ENCODE results near the gene JUN. TPM values are rescaled to one million over a fixed set of nuclear protein-coding genes. Genes with fewer than 3 reads are reported as not detected.

The JUN gene
- total and polyA plus RNA-seq, 2 experiments from 2014 or later, result 23.3 to 28.5 TPM

GRCh38 chr1:58816072-58816746 is 32.4 kb upstream of the JUN start:
- no peak overlapping the region; the same call in 1 of the 2 replicates for H3K27ac Mint-ChIP-seq
- H3K27me3 Mint-ChIP-seq (ENCODE audit: insufficient read depth, low read depth, poor library complexity), result peaks cover 24% of the 10 kb centered on the region
- peak overlapping the region; percentile 80 for H3K4me3 Mint-ChIP-seq
- Histone ChIP-seq H4K20me1 (replicated peaks; ENCODE audit: insufficient read depth) (no peaks in the 10 kb centered on the region), H3K4me2 (peak overlapping the region; percentile 79), H3K4me1 (ENCODE audit: insufficient read depth) (peaks cover 22% of the 10 kb centered on the region), H3F3A (replicated peaks; ENCODE audit: low read depth) (peaks cover 13% of the 10 kb centered on the region), H3K9me2 (ENCODE audit: insufficient read depth) (0 out of 2 replicates have a peak, but pooled peaks cover 5% of the 10 kb centered on the region), H3K79me2 (replicated peaks; ENCODE audit: insufficient read depth) (no peaks in the 10 kb centered on the region), H3K27me3 (ENCODE audit: insufficient read depth) (peaks cover 24% of the 10 kb centered on the region), H3K4me3 (peak overlapping the region; percentile 55), H3K36me3 (ENCODE audit: insufficient read depth) (no peaks in the 10 kb centered on the region), H2AFZ (peak overlapping the region; percentile 99), H3K27ac (ENCODE audit: low read depth) (peak overlapping the region; percentile 50; the same call in 1 of the 2 replicates)
- DNase-seq (ENCODE audit: low spot score) (peak; percentile 87), ATAC-seq (peak; percentile 73)
- no peak for TF ChIP-seq JUNB (IDR thresholded peaks at IDR 0.05; ENCODE audit: unreplicated experiment)
- peak; percentile 41; the same call in 1 of the 2 replicates for TF ChIP-seq POLR2AphosphoS5 (IDR thresholded peaks at IDR 0.05; ENCODE audit: low read depth)
- peak in 1 of 2 experiments; percentile 24; a peak in 1 of 4 replicates for TF ChIP-seq CTCF (conservative IDR thresholded peaks at IDR 0.05; ENCODE audit: low read depth in 2 of 2)
- H3K4me1 Mint-ChIP-seq, result peaks cover 21% of the 10 kb centered on the region
- no peaks in the 10 kb centered on the region for H3K36me3 Mint-ChIP-seq (ENCODE audit: low read depth)
- no peaks in the 10 kb centered on the region for H3K9me3 Mint-ChIP-seq

- no peaks in the 10 kb centered on the region for H4K20me1 ChIP-seq (replicated peaks; ENCODE audit: insufficient read depth)
- peaks cover 24% of the 10 kb centered on the region for H3K27me3 ChIP-seq (ENCODE audit: insufficient read depth)
- ATAC-seq (peak; percentile 31), DNase-seq (ENCODE audit: low spot score) (peak; percentile 55)
- H3F3A ChIP-seq (replicated peaks; ENCODE audit: low read depth), result peaks cover 13% of the 10 kb centered on the region
- Mint-ChIP-seq H3K4me1 (peaks cover 21% of the 10 kb centered on the region), H3K27ac (no peak overlapping the region), H3K4me3 (peak overlapping the region; percentile 80), H3K27me3 (ENCODE audit: insufficient read depth, low read depth, poor library complexity) (peaks cover 24% of the 10 kb centered on the region), H3K36me3 (ENCODE audit: low read depth) (no peaks in the 10 kb centered on the region), H3K9me3 (no peaks in the 10 kb centered on the region)
- peak overlapping the region; percentile 79 for H3K4me2 ChIP-seq
- 0 out of 2 replicates have a peak, but pooled peaks cover 5% of the 10 kb centered on the region for H3K9me2 ChIP-seq (ENCODE audit: insufficient read depth)
- H3K36me3 ChIP-seq (ENCODE audit: insufficient read depth), result no peaks in the 10 kb centered on the region
- peak overlapping the region; percentile 67; the same call in 1 of the 2 replicates for H2AFZ ChIP-seq
- no peak overlapping the region; the same call in 1 of the 2 replicates for H3K27ac ChIP-seq (ENCODE audit: low read depth)
- H3K4me3 ChIP-seq, result peak overlapping the region; percentile 55
- H3K4me1 ChIP-seq (ENCODE audit: insufficient read depth), result peaks cover 22% of the 10 kb centered on the region
- no peaks in the 10 kb centered on the region for H3K79me2 ChIP-seq (replicated peaks; ENCODE audit: insufficient read depth)
- TF ChIP-seq EZH2 (IDR thresholded peaks at IDR 0.05; ENCODE audit: low read depth, unreplicated experiment) (no peak), EZH2phosphoT487 (IDR thresholded peaks at IDR 0.05; ENCODE audit: unreplicated experiment) (no peak), POLR2AphosphoS5 (IDR thresholded peaks at IDR 0.05; ENCODE audit: low read depth) (no peak), STAT1 (IDR thresholded peaks at IDR 0.05; ENCODE audit: unreplicated experiment) (no peak), NANOG (IDR thresholded peaks at IDR 0.05; ENCODE audit: borderline replicate concordance) (no peak)
- TF ChIP-seq, protein P1, sequence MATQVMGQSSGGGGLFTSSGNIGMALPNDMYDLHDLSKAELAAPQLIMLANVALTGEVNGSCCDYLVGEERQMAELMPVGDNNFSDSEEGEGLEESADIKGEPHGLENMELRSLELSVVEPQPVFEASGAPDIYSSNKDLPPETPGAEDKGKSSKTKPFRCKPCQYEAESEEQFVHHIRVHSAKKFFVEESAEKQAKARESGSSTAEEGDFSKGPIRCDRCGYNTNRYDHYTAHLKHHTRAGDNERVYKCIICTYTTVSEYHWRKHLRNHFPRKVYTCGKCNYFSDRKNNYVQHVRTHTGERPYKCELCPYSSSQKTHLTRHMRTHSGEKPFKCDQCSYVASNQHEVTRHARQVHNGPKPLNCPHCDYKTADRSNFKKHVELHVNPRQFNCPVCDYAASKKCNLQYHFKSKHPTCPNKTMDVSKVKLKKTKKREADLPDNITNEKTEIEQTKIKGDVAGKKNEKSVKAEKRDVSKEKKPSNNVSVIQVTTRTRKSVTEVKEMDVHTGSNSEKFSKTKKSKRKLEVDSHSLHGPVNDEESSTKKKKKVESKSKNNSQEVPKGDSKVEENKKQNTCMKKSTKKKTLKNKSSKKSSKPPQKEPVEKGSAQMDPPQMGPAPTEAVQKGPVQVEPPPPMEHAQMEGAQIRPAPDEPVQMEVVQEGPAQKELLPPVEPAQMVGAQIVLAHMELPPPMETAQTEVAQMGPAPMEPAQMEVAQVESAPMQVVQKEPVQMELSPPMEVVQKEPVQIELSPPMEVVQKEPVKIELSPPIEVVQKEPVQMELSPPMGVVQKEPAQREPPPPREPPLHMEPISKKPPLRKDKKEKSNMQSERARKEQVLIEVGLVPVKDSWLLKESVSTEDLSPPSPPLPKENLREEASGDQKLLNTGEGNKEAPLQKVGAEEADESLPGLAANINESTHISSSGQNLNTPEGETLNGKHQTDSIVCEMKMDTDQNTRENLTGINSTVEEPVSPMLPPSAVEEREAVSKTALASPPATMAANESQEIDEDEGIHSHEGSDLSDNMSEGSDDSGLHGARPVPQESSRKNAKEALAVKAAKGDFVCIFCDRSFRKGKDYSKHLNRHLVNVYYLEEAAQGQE (IDR thresholded peaks at IDR 0.05; ENCODE audit: unreplicated experiment), result no peak
- TF ChIP-seq, protein P2, sequence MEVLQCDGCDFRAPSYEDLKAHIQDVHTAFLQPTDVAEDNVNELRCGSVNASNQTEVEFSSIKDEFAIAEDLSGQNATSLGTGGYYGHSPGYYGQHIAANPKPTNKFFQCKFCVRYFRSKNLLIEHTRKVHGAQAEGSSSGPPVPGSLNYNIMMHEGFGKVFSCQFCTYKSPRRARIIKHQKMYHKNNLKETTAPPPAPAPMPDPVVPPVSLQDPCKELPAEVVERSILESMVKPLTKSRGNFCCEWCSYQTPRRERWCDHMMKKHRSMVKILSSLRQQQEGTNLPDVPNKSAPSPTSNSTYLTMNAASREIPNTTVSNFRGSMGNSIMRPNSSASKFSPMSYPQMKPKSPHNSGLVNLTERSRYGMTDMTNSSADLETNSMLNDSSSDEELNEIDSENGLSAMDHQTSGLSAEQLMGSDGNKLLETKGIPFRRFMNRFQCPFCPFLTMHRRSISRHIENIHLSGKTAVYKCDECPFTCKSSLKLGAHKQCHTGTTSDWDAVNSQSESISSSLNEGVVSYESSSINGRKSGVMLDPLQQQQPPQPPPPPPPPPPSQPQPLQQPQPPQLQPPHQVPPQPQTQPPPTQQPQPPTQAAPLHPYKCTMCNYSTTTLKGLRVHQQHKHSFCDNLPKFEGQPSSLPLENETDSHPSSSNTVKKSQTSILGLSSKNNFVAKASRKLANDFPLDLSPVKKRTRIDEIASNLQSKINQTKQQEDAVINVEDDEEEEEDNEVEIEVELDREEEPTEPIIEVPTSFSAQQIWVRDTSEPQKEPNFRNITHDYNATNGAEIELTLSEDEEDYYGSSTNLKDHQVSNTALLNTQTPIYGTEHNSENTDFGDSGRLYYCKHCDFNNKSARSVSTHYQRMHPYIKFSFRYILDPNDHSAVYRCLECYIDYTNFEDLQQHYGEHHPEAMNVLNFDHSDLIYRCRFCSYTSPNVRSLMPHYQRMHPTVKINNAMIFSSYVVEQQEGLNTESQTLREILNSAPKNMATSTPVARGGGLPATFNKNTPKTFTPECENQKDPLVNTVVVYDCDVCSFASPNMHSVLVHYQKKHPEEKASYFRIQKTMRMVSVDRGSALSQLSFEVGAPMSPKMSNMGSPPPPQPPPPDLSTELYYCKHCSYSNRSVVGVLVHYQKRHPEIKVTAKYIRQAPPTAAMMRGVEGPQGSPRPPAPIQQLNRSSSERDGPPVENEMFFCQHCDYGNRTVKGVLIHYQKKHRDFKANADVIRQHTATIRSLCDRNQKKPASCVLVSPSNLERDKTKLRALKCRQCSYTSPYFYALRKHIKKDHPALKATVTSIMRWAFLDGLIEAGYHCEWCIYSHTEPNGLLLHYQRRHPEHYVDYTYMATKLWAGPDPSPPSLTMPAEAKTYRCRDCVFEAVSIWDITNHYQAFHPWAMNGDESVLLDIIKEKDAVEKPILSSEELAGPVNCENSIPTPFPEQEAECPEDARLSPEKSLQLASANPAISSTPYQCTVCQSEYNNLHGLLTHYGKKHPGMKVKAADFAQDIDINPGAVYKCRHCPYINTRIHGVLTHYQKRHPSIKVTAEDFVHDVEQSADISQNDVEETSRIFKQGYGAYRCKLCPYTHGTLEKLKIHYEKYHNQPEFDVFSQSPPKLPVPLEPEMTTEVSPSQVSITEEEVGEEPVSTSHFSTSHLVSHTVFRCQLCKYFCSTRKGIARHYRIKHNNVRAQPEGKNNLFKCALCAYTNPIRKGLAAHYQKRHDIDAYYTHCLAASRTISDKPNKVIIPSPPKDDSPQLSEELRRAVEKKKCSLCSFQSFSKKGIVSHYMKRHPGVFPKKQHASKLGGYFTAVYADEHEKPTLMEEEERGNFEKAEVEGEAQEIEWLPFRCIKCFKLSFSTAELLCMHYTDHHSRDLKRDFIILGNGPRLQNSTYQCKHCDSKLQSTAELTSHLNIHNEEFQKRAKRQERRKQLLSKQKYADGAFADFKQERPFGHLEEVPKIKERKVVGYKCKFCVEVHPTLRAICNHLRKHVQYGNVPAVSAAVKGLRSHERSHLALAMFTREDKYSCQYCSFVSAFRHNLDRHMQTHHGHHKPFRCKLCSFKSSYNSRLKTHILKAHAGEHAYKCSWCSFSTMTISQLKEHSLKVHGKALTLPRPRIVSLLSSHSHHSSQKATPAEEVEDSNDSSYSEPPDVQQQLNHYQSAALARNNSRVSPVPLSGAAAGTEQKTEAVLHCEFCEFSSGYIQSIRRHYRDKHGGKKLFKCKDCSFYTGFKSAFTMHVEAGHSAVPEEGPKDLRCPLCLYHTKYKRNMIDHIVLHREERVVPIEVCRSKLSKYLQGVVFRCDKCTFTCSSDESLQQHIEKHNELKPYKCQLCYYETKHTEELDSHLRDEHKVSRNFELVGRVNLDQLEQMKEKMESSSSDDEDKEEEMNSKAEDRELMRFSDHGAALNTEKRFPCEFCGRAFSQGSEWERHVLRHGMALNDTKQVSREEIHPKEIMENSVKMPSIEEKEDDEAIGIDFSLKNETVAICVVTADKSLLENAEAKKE (CRISPR knock-in tag; IDR thresholded peaks at IDR 0.05), result no peak
Observed at GRCh38 chr1:58815686-58816071, 31.8 kb upstream of the JUN start.

All from GM23338 (cell line).